ENCODE data around the gene NFIA. TPM values are rescaled to one million over a fixed set of nuclear protein-coding genes. Genes with fewer than 3 reads are reported as not detected.

The NFIA gene
- total RNA-seq, 2 donors from 2014 or later: 61.4 to 86.3 TPM

DNA sequence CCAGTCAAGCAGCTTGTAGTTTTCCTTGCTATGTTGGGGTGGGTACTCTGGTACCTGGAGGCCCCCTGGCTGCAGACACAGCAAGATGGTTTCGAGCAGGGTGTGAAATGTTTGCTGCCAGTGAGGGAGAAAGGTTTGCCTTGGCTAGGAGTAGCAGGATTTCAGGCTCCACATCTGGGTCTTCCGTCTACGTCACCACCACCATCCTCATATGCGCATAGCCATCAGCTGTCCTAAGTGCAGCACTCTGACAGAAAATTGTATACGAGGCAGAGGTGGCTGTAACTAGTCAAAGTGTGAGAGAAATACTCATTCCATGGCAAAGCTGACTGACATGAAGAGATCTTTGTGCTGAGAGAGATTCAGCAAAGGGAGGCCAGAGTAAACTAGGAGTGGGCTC lies 212.6 kb downstream of the NFIA start:
- H3K4me3 ChIP-seq: no peak overlapping the region

DNA sequence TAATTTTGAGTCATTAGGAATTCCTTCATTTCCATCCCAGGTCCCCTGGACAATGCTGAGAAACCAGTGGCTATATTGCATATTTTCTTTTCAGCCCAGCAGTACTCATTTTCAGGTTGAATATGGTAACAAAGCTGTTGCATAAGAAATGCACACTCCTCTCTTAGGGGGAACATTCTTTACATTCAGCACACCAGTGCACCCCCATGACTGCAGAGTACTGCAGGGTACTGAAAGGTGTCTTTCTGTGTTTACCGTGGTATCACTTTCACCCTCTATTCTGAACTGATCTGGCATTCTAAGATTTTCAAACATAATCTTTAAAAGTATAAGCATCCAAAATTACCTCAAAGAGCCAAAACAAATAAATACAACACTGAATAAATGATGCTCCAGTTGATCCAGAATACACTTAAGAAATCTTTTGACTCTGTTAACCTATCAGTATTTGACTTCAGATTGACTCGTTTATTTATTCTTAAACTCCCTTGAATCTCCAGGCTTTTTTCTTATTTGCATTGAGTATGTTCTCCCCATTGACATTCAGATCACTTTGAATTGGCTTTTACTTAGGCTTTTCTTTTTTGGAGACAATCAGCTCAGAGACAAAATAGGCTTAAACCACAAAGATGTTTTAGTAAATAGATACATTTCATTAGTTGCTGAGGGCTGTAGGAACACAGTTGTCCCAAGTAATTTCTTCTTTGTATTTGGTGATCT lies 213.6 kb downstream of the NFIA start:
- H3K36me3 ChIP-seq: no peaks in the 10 kb centered on the region
- H3K27ac ChIP-seq: no peak overlapping the region
- no peaks in the 10 kb centered on the region for H3K27me3 ChIP-seq (replicated peaks; ENCODE audit: insufficient read depth)
- H3K9me3 ChIP-seq: no peaks in the 10 kb centered on the region
- no peak for DNase-seq (ENCODE audit: low spot score)
- intact Hi-C loops (cut with DNase I): no loop called here
- WGBS: 61% methylated on average over 2 of the region's 2 CpGs
- no peak overlapping the region for H3K4me3 ChIP-seq
- TF ChIP-seq POLR2AphosphoS5 (IDR thresholded peaks at IDR 0.05): no peak
- TF ChIP-seq, protein P1, sequence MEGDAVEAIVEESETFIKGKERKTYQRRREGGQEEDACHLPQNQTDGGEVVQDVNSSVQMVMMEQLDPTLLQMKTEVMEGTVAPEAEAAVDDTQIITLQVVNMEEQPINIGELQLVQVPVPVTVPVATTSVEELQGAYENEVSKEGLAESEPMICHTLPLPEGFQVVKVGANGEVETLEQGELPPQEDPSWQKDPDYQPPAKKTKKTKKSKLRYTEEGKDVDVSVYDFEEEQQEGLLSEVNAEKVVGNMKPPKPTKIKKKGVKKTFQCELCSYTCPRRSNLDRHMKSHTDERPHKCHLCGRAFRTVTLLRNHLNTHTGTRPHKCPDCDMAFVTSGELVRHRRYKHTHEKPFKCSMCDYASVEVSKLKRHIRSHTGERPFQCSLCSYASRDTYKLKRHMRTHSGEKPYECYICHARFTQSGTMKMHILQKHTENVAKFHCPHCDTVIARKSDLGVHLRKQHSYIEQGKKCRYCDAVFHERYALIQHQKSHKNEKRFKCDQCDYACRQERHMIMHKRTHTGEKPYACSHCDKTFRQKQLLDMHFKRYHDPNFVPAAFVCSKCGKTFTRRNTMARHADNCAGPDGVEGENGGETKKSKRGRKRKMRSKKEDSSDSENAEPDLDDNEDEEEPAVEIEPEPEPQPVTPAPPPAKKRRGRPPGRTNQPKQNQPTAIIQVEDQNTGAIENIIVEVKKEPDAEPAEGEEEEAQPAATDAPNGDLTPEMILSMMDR (IDR thresholded peaks at IDR 0.05): no peak
- no peak for TF ChIP-seq POLR2A (IDR thresholded peaks at IDR 0.05)
- no peaks in the 10 kb centered on the region for H3K4me1 ChIP-seq (replicated peaks)

More for the DNA sequence above, 212.6 kb downstream of the NFIA start:
- H3K4me1 ChIP-seq (replicated peaks): no peaks in the 10 kb centered on the region
- H3K27ac ChIP-seq: no peak overlapping the region
- H3K27me3 ChIP-seq (replicated peaks; ENCODE audit: insufficient read depth): no peaks in the 10 kb centered on the region
- no peaks in the 10 kb centered on the region for H3K9me3 ChIP-seq
- TF ChIP-seq, protein P1 (IDR thresholded peaks at IDR 0.05): no peak
- no peak for TF ChIP-seq POLR2A (IDR thresholded peaks at IDR 0.05)
- no peak for TF ChIP-seq POLR2AphosphoS5 (IDR thresholded peaks at IDR 0.05)
- no peaks in the 10 kb centered on the region for H3K36me3 ChIP-seq
- intact Hi-C loops (cut with DNase I): no loop called here
- WGBS: 94% methylated on average over 5 of the region's 5 CpGs
- no peak for DNase-seq (ENCODE audit: low spot score)

DNA sequence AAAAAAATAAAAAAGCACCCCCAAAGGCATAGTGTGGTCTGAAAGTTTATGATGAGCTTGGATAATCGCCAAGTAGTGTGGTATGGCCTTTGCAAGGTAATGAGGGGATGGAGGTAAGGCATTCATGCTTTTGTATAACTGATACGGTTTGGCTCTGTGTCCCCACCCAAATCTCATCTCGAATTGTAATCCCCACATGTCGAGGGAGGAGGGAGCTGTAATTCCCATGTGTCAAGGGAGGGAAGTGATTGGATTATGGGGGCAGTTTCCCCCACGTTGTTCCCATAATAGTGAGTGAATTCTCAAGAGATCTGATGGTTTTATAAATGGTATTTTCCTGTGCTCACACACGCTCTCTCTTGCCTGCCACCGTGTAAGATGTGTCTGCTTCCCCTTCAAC lies 215.5 kb downstream of the NFIA start:
- Histone ChIP-seq H3K9me3 (no peaks in the 10 kb centered on the region), H3K27me3 (replicated peaks; ENCODE audit: insufficient read depth) (no peaks in the 10 kb centered on the region), H3K4me1 (replicated peaks) (no peaks in the 10 kb centered on the region), H3K4me3 (no peak overlapping the region), H3K36me3 (no peaks in the 10 kb centered on the region), H3K27ac (no peak overlapping the region)
- no peak for DNase-seq (ENCODE audit: low spot score)
- intact Hi-C loops (cut with DNase I): no loop called here
- 89% methylated on average over 7 of the region's 7 CpGs for WGBS
- TF ChIP-seq, protein P1 (IDR thresholded peaks at IDR 0.05): no peak
- TF ChIP-seq POLR2A (IDR thresholded peaks at IDR 0.05) (no peak), POLR2AphosphoS5 (IDR thresholded peaks at IDR 0.05) (no peak)

DNA sequence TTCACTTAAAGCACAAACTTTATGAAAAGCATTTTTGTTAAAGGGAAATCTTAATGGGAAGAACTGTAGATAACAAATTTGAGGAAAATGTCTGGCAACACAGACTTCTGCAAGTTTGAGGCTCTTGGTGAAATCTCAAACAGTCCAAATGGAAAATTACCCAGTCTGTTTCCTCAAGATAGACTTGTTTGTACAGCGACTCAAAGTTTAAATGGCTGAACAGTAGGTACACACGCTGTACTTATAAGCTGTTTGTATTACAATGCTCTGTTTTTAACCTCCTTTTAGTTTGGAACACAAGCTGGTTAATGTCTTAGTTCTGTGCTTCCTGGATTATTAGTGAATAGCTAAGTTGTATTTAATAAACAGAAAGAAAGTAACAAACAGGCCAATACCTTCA lies 217.1 kb downstream of the NFIA start:
- Histone ChIP-seq H3K4me1 (replicated peaks) (no peaks in the 10 kb centered on the region), H3K9me3 (no peaks in the 10 kb centered on the region), H3K27ac (peak overlapping the region; percentile 52 to 70), H3K4me3 (no peak overlapping the region), H3K27me3 (replicated peaks; ENCODE audit: insufficient read depth) (no peaks in the 10 kb centered on the region), H3K36me3 (no peaks in the 10 kb centered on the region)
- intact Hi-C loops (cut with DNase I): no loop called here
- DNase-seq (ENCODE audit: low spot score): peak; percentile 13
- 2% methylated on average over 2 of the region's 2 CpGs for WGBS
- TF ChIP-seq POLR2AphosphoS5 (IDR thresholded peaks at IDR 0.05): peak; percentile 71
- TF ChIP-seq, protein P1 (IDR thresholded peaks at IDR 0.05): no peak

DNA sequence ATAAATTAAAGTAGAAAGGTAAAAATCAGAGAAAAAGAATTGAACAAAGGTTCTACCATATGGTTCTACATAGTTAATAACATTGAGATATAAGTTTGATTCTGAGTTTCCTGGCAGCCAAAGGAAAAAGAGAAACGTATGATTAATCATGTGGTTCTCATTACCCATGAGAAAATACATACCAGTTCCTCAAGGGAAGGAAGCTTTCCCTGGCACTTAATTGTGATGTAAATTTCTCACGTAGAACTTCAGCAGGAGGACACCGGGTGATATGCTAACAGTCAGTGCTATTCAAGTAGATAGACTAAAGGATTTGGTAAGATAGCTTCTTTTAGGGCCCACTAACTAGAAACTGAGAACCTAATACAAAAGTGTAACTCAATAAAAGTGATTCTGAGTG lies 218.5 kb downstream of the NFIA start:
- TF ChIP-seq, protein P1 (IDR thresholded peaks at IDR 0.05): no peak
- no peak for TF ChIP-seq POLR2A (IDR thresholded peaks at IDR 0.05)
- no peak for TF ChIP-seq POLR2AphosphoS5 (IDR thresholded peaks at IDR 0.05)
- no peaks in the 10 kb centered on the region for H3K36me3 ChIP-seq
- intact Hi-C loops (cut with DNase I): no loop called here
- H3K4me1 ChIP-seq (replicated peaks): no peaks in the 10 kb centered on the region
- H3K27ac ChIP-seq: no peak overlapping the region
- H3K4me3 ChIP-seq: no peak overlapping the region
- 76% methylated on average over 3 of the region's 3 CpGs for WGBS
- H3K27me3 ChIP-seq (replicated peaks; ENCODE audit: insufficient read depth): no peaks in the 10 kb centered on the region
- H3K9me3 ChIP-seq: no peaks in the 10 kb centered on the region
- no peak for DNase-seq (ENCODE audit: low spot score)

Measured in prostate gland (tissue), 2 donors.